HepG2 (cell line): Measurements from ENCODE around the gene H6PD. TPM values are rescaled to one million over a fixed set of nuclear protein-coding genes. Genes with fewer than 3 reads are reported as not detected.

Source experiments
- ARHGAP35 ChIP-seq: sonication (generic); formaldehyde crosslinking; IDR thresholded peaks from 2 replicates; pipeline ENCODE4 v1.9.0; 2022; ENCODE audit warnings: mild to moderate bottlenecking, inconsistent platforms, moderate library complexity, missing genetic modification reagents, borderline replicate concordance
- GATAD2A ChIP-seq: IDR thresholded peaks from 2 replicates; pipeline ENCODE4 v1.6.1; 2016
- HMGXB4 ChIP-seq, 2 experiments: sonication (generic) in 1 of 2; formaldehyde crosslinking in 1 of 2; IDR thresholded peaks; 2 replicates each; pipeline versions ENCODE4 v1.4.0 to v1.6.1; 2018 to 2020; ENCODE audit warnings: missing genetic modification reagents in 2 of 2, borderline replicate concordance in 1 of 2, low read depth in 1 of 2, mild to moderate bottlenecking in 1 of 2, missing biosample characterization in 1 of 2
- MLXIP ChIP-seq: sonication (generic); formaldehyde crosslinking; IDR thresholded peaks from 2 replicates; pipeline ENCODE4 v1.9.0; 2021; ENCODE audit warnings: missing genetic modification reagents, borderline replicate concordance
- NFAT5 ChIP-seq: sonication (generic); formaldehyde crosslinking; IDR thresholded peaks from 2 replicates; pipeline ENCODE4 v1.4.0; 2020; ENCODE audit warnings: missing genetic modification reagents
- SIX1 ChIP-seq: sonication (generic); formaldehyde crosslinking; IDR thresholded peaks from 2 replicates; pipeline ENCODE4 v1.4.0; 2020; ENCODE audit warnings: missing genetic modification reagents, borderline replicate concordance
- ZHX1 ChIP-seq: sonication (generic); formaldehyde crosslinking; IDR thresholded peaks from 2 replicates; pipeline ENCODE4 v1.8.1; 2022; ENCODE audit warnings: low read depth, mild to moderate bottlenecking, missing genetic modification reagents
- ZNF609 ChIP-seq: sonication (generic); formaldehyde crosslinking; IDR thresholded peaks from 2 replicates; pipeline ENCODE4 v1.4.0; 2020; ENCODE audit warnings: mild to moderate bottlenecking, missing genetic modification reagents, borderline replicate concordance
- ZSCAN25 ChIP-seq: sonication (generic); formaldehyde crosslinking; IDR thresholded peaks from 2 replicates; pipeline ENCODE4 v1.8.0; 2022; ENCODE audit warnings: mild to moderate bottlenecking, missing genetic modification reagents
- polyA plus RNA-seq, 8 experiments: library from polyadenylated mRNA; depleted of rRNA in 3 of 8; stranded (reverse) in 7 of 8; unstranded in 1 of 8; fragments of >200 nt; fragmentation: Illumina TruSeq in 4 of 8; extraction: Trizol in 4 of 8; gene quantifications; 2 replicates each; pipeline versions ENCODE4 v1.2.1 to v1.2.3, GENCODE V29; 2011 to 2016; ENCODE audit warnings: low read depth in 4 of 8, missing spikeins in 1 of 8, mixed read lengths in 1 of 8; ENCODE audit not compliant: insufficient read depth in 1 of 8
- total RNA-seq, 5 experiments: library from RNA; depleted of rRNA; stranded (reverse); fragments of >200 nt; fragmentation: Illumina TruSeq; extraction: Trizol; gene quantifications; 2 replicates each; pipeline ENCODE4 v1.2.3, GENCODE V29; 2016; ENCODE audit warnings: low read depth in 1 of 5

Gene H6PD
- total and polyA plus RNA-seq, 2 of the 13 experiments (the other 11 are each of a cell fraction or from before 2014, with no cell fraction given) = 9.3 to 14.1 TPM

GRCh38 chr1:9242338-9242969, 7.9 kb downstream of the H6PD start (continued):
- no peak for TF ChIP-seq NFAT5
- TF ChIP-seq ARHGAP35 (CRISPR knock-in tag) = no peak
- peak; percentile 94 for TF ChIP-seq GATAD2A (CRISPR knock-in tag)
- TF ChIP-seq MLXIP (CRISPR knock-in tag) = no peak
- no peak for TF ChIP-seq HMGXB4 (CRISPR knock-in tag; IDR thresholded peaks at IDR 0.05; ENCODE audit: borderline replicate concordance in 1 of 2, low read depth in 1 of 2)
- TF ChIP-seq ZSCAN25 (CRISPR knock-in tag) = no peak
- TF ChIP-seq ZHX1 = no peak
- TF ChIP-seq SIX1 (CRISPR knock-in tag) = no peak
- 0 out of 2 replicates have a peak, but pooled peaks have one; percentile 12 for TF ChIP-seq ZNF609 (CRISPR knock-in tag)
